ENCODE data around the gene XRCC5.
"Not testable (repeated sequence)": the region's sequence is repeated elsewhere in the genome, so short reads cannot be mapped to it uniquely, and the experiment has no call there.

The XRCC5 gene

DNA sequence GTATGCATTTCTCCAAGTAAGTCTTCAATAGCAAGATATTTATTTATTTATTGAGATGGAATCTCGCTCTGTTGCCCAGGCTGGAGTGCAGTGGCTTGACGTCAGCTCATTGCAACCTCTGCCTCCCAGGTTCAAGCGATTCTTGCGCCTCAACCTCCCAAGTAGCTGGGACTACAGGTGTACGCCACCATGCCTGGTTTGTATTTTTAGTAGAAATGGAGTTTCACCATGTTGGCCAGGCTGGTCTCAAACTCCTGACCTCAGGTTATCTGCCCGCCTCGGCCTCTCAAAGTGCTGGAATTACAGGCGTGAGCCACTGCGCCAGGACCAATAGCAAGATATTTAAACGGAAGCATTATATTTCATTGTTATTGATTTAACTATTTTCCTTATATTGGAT, 29.1 kb upstream of the XRCC5 start:
- not testable (repeated sequence) for H3K27ac Mint-ChIP-seq

GRCh38 chr2:216081012-216081411, 28.1 kb upstream of the XRCC5 start:
- peaks cover 9% of the 10 kb centered on the region for H3K36me3 Mint-ChIP-seq (ENCODE audit: low read depth)
- no peaks in the 10 kb centered on the region for H3K9me3 Mint-ChIP-seq
- H3K4me3 Mint-ChIP-seq: peak overlapping the region; percentile 91
- H3K4me1 Mint-ChIP-seq (ENCODE audit: low read depth): peaks cover 27% of the 10 kb centered on the region
- intact Hi-C loops (cut with micrococcal nuclease): loop anchor here (2.0 kb wide), 1 partner anchor 26 kb away; no protein-coding TSS in a partner anchor
- H3K27ac Mint-ChIP-seq: peak overlapping the region; percentile 77
- H3K27me3 Mint-ChIP-seq: peaks cover 8% of the 10 kb centered on the region

More for the DNA sequence above, 29.1 kb upstream of the XRCC5 start:
- intact Hi-C loops (cut with micrococcal nuclease): loop anchor here (2.0 kb wide), 1 partner anchor 27 kb away; no protein-coding TSS in a partner anchor
- not testable (repeated sequence) for H3K36me3 Mint-ChIP-seq (ENCODE audit: low read depth); H3K27me3 Mint-ChIP-seq; H3K9me3 Mint-ChIP-seq; H3K4me3 Mint-ChIP-seq
- peaks cover 27% of the 10 kb centered on the region for H3K4me1 Mint-ChIP-seq (ENCODE audit: low read depth)

GRCh38 chr2:216081487-216082116, 27.5 kb upstream of the XRCC5 start, which contains the start of the genes PECR and TMEM169:
Gene PECR (minus strand): TSS chr2:216081809. CDS start chr2:216081741, 68 bp downstream.
Gene TMEM169 (plus strand): TSS chr2:216081919. CDS start chr2:216095964, 14,045 bp downstream.
- intact Hi-C loops (cut with micrococcal nuclease): loop anchor here (2.0 kb wide), 1 partner anchor 25 kb away; no protein-coding TSS in a partner anchor
- Mint-ChIP-seq H3K27me3 (peaks cover 8% of the 10 kb centered on the region), H3K4me3 (peak within 1 kb of the TSS; percentile 91), H3K27ac (peak within 1 kb of the TSS; percentile 77), H3K9me3 (no peaks in the 10 kb centered on the region), H3K4me1 (ENCODE audit: low read depth) (peaks cover 27% of the 10 kb centered on the region), H3K36me3 (ENCODE audit: low read depth) (peaks cover 9% of the 10 kb centered on the region)

DNA sequence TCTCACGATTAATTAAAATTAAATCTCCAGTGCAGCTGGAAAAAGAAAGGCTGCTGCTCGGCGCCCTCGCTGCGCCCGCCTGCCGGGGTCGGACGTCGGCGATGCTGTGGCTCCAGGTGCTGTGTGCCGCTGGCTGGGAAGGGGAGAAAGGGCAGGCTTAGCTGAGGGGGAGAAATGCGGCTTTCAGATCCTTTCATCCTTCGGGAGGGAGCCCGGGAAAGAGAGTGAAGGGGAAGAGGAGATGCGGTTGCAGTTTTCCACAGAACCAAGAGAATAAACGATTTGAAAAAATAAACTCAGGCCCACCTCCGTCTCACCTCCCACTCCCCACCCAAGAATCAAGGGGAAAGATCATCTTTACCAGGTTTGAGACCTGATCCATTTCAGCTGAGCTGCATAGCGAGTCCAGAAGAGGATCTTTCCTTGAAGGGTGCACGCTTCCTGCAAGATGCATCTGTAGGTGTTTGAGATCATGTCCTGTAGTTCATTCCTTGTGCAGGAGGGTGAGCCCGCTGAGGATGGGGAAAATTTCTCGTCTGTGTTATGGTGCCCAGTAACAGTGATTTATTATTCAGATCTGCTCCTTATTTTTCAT, 26.9 kb upstream of the XRCC5 start:
- intact Hi-C loops (cut with micrococcal nuclease): no loop called here
- peaks cover 9% of the 10 kb centered on the region for H3K36me3 Mint-ChIP-seq (ENCODE audit: low read depth)
- H3K9me3 Mint-ChIP-seq: no peaks in the 10 kb centered on the region
- H3K27me3 Mint-ChIP-seq: peaks cover 8% of the 10 kb centered on the region
- H3K27ac Mint-ChIP-seq: peak overlapping the region; percentile 77
- H3K4me3 Mint-ChIP-seq: peak overlapping the region; percentile 91
- peaks cover 27% of the 10 kb centered on the region for H3K4me1 Mint-ChIP-seq (ENCODE audit: low read depth)

- Mint-ChIP-seq H3K4me3 (no peak overlapping the region), H3K9me3 (no peaks in the 10 kb centered on the region), H3K27me3 (peaks cover 8% of the 10 kb centered on the region), H3K4me1 (ENCODE audit: low read depth) (peaks cover 27% of the 10 kb centered on the region), H3K36me3 (ENCODE audit: low read depth) (peaks cover 9% of the 10 kb centered on the region), H3K27ac (no peak overlapping the region)
- intact Hi-C loops (cut with micrococcal nuclease): no loop called here
These were observed 26.3 kb upstream of the XRCC5 start for GRCh38 chr2:216082805-216083204.

DNA sequence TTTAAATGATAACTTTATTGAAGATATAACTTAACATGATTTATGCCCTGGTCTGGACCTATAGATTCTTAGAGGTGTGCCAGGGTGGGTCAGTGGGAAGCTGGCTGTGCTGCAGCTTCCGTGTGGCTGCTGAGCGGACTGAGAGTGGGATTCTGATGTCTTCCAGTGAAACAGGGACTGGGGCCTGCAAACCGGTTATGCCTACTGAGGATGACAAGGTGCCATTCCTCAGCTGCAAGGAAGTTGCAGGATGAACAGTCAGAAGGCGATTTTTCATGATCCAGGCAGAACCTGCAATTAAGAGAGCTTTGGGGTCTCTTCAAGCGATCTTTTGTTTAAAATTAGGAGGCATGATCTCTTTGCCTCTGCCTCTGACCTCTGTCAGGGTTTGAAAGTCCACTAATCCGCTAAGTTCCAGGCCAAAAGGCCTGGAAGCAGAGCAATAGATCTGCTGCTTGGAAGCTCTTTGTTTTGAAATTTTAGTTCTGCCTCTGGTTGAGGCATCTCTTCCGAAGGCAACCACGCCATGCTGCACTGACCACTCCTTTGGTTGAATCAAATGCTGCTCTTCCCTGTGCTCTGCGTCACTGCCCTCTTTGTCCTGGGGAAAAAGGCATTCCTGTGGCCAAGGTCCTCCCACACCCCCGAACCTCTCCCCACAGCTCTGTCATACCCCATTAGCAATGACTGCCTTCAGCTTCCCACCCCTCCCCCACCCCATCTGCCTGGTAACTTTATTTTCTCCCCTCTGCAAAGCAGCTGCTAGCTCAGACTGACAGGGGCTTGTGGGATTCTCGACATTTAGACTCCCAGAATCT, 25.5 kb upstream of the XRCC5 start:
- intact Hi-C loops (cut with micrococcal nuclease): no loop called here
- peaks cover 9% of the 10 kb centered on the region for H3K36me3 Mint-ChIP-seq (ENCODE audit: low read depth)
- H3K9me3 Mint-ChIP-seq: no peaks in the 10 kb centered on the region
- no peak overlapping the region for H3K27ac Mint-ChIP-seq
- peaks cover 27% of the 10 kb centered on the region for H3K4me1 Mint-ChIP-seq (ENCODE audit: low read depth)
- peaks cover 8% of the 10 kb centered on the region for H3K27me3 Mint-ChIP-seq
- H3K4me3 Mint-ChIP-seq: no peak overlapping the region

DNA sequence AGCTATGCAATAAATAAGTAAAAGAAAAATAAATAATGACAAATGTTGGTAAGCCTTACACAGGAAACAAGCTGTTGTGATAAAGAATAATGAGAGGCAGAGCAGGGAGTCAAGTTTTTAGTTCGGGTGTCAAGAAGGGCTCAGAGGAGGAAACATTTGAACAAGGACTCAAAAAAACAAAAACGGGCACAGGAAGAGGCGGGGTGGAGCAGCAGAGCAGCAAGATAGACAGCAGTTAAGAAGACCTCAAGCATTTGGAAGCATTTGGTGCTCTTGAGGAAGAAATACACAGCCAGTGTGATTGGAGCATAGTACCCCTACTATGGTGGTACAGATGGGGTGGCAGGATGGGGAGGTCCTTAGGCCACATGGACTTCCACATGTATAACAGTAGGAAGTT, 24.6 kb upstream of the XRCC5 start:
- Mint-ChIP-seq H3K4me1 (ENCODE audit: low read depth) (peaks cover 27% of the 10 kb centered on the region), H3K9me3 (no peaks in the 10 kb centered on the region), H3K27ac (peak overlapping the region; percentile 17), H3K27me3 (peaks cover 8% of the 10 kb centered on the region), H3K4me3 (no peak overlapping the region), H3K36me3 (ENCODE audit: low read depth) (peaks cover 9% of the 10 kb centered on the region)
- intact Hi-C loops (cut with micrococcal nuclease): no loop called here

DNA sequence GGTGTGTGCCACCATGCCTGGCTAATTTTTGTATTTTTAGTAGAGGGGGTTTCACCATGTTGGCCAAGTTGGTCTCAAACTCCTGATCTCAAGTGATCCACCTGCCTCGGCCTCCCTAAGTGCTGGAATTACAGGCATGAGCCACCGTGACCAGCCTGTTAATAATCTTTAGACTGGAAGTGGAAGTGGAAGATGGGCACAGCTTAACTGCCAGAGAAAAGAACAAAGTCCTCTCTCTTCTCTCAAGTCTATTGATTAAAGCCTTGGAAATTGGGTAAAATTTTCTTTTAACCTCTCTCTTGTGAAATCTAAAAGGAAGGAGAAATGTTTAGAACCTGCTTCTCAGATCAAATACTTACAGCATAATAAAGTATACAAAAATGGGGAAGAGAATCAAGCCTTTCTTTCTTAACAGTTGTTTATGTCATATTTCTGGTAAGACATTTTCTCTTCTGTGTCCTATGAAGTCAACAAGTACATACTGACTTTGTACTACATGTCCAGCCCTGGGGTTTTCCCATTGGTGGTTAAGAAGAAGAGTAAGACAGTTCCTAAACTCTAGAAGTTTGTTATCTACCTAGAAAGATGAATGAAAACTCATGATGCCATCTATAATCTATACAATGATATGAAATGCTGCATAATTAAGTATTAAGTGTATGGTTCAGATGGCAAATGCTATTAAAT, 22.8 kb upstream of the XRCC5 start:
- intact Hi-C loops (cut with micrococcal nuclease): no loop called here
- H3K9me3 Mint-ChIP-seq: no peaks in the 10 kb centered on the region
- no peak overlapping the region for H3K4me3 Mint-ChIP-seq
- H3K4me1 Mint-ChIP-seq (ENCODE audit: low read depth): peaks cover 30% of the 10 kb centered on the region
- no peak overlapping the region for H3K27ac Mint-ChIP-seq
- H3K36me3 Mint-ChIP-seq (ENCODE audit: low read depth): peaks cover 7% of the 10 kb centered on the region
- peaks cover 8% of the 10 kb centered on the region for H3K27me3 Mint-ChIP-seq

- H3K36me3 Mint-ChIP-seq (ENCODE audit: low read depth): no peaks in the 10 kb centered on the region
- no peak overlapping the region for H3K4me3 Mint-ChIP-seq
- no peaks in the 10 kb centered on the region for H3K9me3 Mint-ChIP-seq
- peaks cover 3% of the 10 kb centered on the region for H3K27me3 Mint-ChIP-seq
- H3K4me1 Mint-ChIP-seq (ENCODE audit: low read depth): peaks cover 6% of the 10 kb centered on the region
- intact Hi-C loops (cut with micrococcal nuclease): no loop called here
- H3K27ac Mint-ChIP-seq: no peak overlapping the region
These were observed 18.8 kb upstream of the XRCC5 start for GRCh38 chr2:216090369-216090786.

GRCh38 chr2:216092646-216093045, 16.5 kb upstream of the XRCC5 start:
- Mint-ChIP-seq H3K4me3 (no peak overlapping the region), H3K4me1 (ENCODE audit: low read depth) (peaks cover 6% of the 10 kb centered on the region), H3K9me3 (no peaks in the 10 kb centered on the region), H3K27me3 (peaks cover 5% of the 10 kb centered on the region), H3K27ac (no peak overlapping the region), H3K36me3 (ENCODE audit: low read depth) (no peaks in the 10 kb centered on the region)
- intact Hi-C loops (cut with micrococcal nuclease): no loop called here

- Mint-ChIP-seq H3K27me3 (peaks cover 5% of the 10 kb centered on the region), H3K4me1 (ENCODE audit: low read depth) (peaks cover 6% of the 10 kb centered on the region), H3K27ac (no peak overlapping the region), H3K9me3 (no peaks in the 10 kb centered on the region), H3K4me3 (no peak overlapping the region), H3K36me3 (ENCODE audit: low read depth) (no peaks in the 10 kb centered on the region)
- intact Hi-C loops (cut with micrococcal nuclease): no loop called here
These were observed 14.4 kb upstream of the XRCC5 start for GRCh38 chr2:216094701-216095100.

DNA sequence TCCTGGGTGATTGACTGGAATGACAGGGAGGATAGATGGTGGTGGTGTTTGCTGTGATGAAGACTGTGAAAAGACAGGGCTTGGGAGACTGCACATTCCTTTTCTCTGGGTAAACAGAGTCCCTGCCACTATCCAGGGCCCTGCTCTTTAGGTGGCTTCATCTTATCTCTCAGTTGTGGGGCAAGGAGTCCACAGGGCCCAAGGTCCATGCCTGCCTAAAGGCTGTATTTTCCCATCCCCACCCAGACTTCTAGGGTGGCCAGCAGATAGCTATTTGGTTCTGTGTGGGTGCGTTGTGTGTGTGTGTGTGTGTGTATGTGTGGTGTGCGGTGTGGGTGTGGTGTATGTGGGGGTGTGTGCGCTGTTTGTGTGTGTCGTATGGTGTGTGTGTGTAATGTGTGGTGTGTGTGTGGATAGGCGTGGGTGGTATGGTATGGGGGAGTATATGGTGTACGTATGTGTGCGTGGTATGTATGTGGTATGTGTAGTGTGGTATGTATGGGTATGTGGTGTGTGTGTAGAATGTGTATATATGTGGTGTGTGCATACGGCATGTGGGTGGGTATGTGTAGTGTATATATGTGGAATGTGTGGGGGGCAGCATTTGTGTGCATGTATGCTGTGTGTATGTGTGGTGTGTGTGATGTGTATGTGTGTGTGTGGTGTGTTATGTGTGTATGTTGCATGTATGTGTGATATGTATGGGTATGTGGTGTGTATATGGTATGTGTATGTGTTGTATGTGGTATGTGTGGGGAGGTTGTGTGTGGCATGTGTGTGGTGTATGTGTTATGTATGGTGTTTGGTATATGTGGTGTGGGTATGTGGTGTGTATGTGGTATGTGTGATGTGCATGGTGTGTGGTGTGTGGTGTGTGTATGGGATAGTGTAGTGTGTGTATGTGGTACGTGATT, 10.5 kb upstream of the XRCC5 start:
- Mint-ChIP-seq H3K36me3 (ENCODE audit: low read depth) (no peaks in the 10 kb centered on the region), H3K4me1 (ENCODE audit: low read depth) (peaks cover 4% of the 10 kb centered on the region), H3K27ac (no peak overlapping the region), H3K4me3 (no peak overlapping the region), H3K27me3 (peaks cover 8% of the 10 kb centered on the region), H3K9me3 (no peaks in the 10 kb centered on the region)
- intact Hi-C loops (cut with micrococcal nuclease): no loop called here

- Mint-ChIP-seq H3K27ac (no peak overlapping the region), H3K4me1 (ENCODE audit: low read depth) (peaks cover 4% of the 10 kb centered on the region), H3K27me3 (peaks cover 10% of the 10 kb centered on the region), H3K4me3 (no peak overlapping the region), H3K36me3 (ENCODE audit: low read depth) (no peaks in the 10 kb centered on the region), H3K9me3 (no peaks in the 10 kb centered on the region)
- intact Hi-C loops (cut with micrococcal nuclease): no loop called here
These were observed 8.0 kb upstream of the XRCC5 start for GRCh38 chr2:216101109-216101508.
